NCI-H2107 treated with DMSO at 0.1 percent for 48 hours (cell line): Measurements from ENCODE around the gene GRIA1.
"Not testable (repeated sequence)": the region's sequence is repeated elsewhere in the genome, so short reads cannot be mapped to it uniquely, and the experiment has no call there.

ENCODE experiments used
- DNase-seq: peaks from one replicate; lab custom pipeline; 2025; ENCODE audit not compliant: unreplicated experiment; lab: John Stamatoyannopoulos, UW

GRIA1 gene

GRCh38 chr5:153816870-153817269 lies 326.4 kb downstream of the GRIA1 start:
- no peak for DNase-seq

- no peak for DNase-seq
Observed at GRCh38 chr5:153818626-153819025, 328.2 kb downstream of the GRIA1 start.

- DNase-seq, result no peak
Observed at GRCh38 chr5:153823036-153823435, 332.6 kb downstream of the GRIA1 start.

- DNase-seq, result no peak
Observed at GRCh38 chr5:153824909-153825308, 334.4 kb downstream of the GRIA1 start.

GRCh38 chr5:153827397-153827796 lies 336.9 kb downstream of the GRIA1 start:
- no peak for DNase-seq

- no peak for DNase-seq
Observed at GRCh38 chr5:153829510-153830065, 339.1 kb downstream of the GRIA1 start.

GRCh38 chr5:153831973-153832372 lies 341.5 kb downstream of the GRIA1 start:
- no peak for DNase-seq

- no peak for DNase-seq
Observed at GRCh38 chr5:153835891-153836515, 345.5 kb downstream of the GRIA1 start.

GRCh38 chr5:153849303-153850113 lies 359.0 kb downstream of the GRIA1 start:
- not testable (repeated sequence) for DNase-seq

- DNase-seq, result no peak
Observed at GRCh38 chr5:153860195-153860886, 369.9 kb downstream of the GRIA1 start.

GRCh38 chr5:153862906-153863305 lies 372.4 kb downstream of the GRIA1 start:
- not testable (repeated sequence) for DNase-seq
